ENCODE data around the gene ZBTB6. TPM values are rescaled to one million over a fixed set of nuclear protein-coding genes. Genes with fewer than 3 reads are reported as not detected.

ZBTB6 gene
- total and polyA plus RNA-seq, 2 of the 8 experiments (the other 6 are each of a cell fraction or from before 2014, with no cell fraction given): 2.0 to 10.0 TPM

DNA sequence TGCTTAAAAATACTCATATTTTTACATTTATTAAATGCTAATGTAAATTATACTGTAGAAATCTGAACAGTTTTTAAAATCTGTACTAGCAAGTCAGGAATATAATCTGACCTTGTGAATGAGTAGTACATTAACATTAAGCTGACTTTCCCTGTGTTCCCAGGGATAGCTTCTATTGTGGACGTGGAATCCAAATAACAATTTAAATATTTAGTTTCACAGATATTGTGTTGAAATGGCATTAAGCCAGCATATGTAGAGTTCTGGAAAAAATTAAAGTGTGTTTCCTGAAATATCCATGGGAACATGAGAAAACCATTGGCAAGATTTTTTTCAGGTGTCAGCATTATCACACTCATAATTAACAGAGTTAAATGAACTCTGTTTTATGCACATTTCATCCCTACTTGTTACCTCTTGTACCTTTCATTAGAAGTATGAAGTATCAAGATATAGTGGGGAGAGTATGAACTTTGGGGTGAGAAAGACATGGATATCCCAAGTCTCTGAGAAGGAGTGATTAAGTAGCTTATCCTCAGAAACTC, 33.4 kb upstream of the ZBTB6 start (continued):
- TF ChIP-seq BRCA1 (IDR thresholded peaks at IDR 0.05; ENCODE audit: low read depth, low read length): no peak
- TF ChIP-seq SIX5 (IDR thresholded peaks at IDR 0.05; ENCODE audit: low read depth, low read length): no peak

Measured in H1 (cell line).